CD14-positive monocyte (primary cell): ENCODE measurements around the gene ATL1. TPM values are rescaled to one million over a fixed set of nuclear protein-coding genes. Genes with fewer than 3 reads are reported as not detected.

Experiments
- DNase-seq, 3 donors: peaks; one replicate each; pipeline ENCODE4 v3.0.0-alpha.2; 2011 to 2022
- H2AFZ ChIP-seq: 2 replicates; pipeline ENCODE4 v1.6.0; 2012; ENCODE audit warnings: mild to moderate bottlenecking, low read depth, low read length, inconsistent platforms; ENCODE audit not compliant: insufficient read depth, poor library complexity, severe bottlenecking
- H3K27ac ChIP-seq, 2 donors: 1 replicate in 1 of 2; 2 replicates in 1 of 2; pipeline ENCODE4 v1.5.1; 2012 to 2013; ENCODE audit warnings: low read length in 2 of 2, control low read depth in 1 of 2, inconsistent platforms in 1 of 2, low read depth in 1 of 2, mild to moderate bottlenecking in 1 of 2
- H3K27me3 ChIP-seq, 2 donors: one replicate each; pipeline versions ENCODE4 v1.6.0 to v1.6.1; 2011 to 2013; ENCODE audit warnings: low read length in 2 of 2; ENCODE audit not compliant: control insufficient read depth in 2 of 2, insufficient read depth in 2 of 2
- H3K36me3 ChIP-seq, 2 donors: replicated peaks in 1 of 2; 1 replicate in 1 of 2; 2 replicates in 1 of 2; pipeline versions ENCODE4 v1.5.1 to v1.6.1; 2012 to 2013; ENCODE audit warnings: low read length in 2 of 2, control low read depth in 1 of 2, inconsistent platforms in 1 of 2, mild to moderate bottlenecking in 1 of 2; ENCODE audit not compliant: insufficient read depth in 2 of 2, control insufficient read depth in 1 of 2
- H3K4me1 ChIP-seq, 2 donors: 1 replicate in 1 of 2; 2 replicates in 1 of 2; pipeline versions ENCODE4 v1.5.1 to v1.6.1; 2012 to 2013; ENCODE audit warnings: low read length in 2 of 2, control low read depth in 1 of 2, inconsistent platforms in 1 of 2, mild to moderate bottlenecking in 1 of 2, moderate library complexity in 1 of 2; ENCODE audit not compliant: insufficient read depth in 2 of 2, control insufficient read depth in 1 of 2
- H3K4me2 ChIP-seq: replicated peaks from 2 replicates; pipeline ENCODE3; 2012; ENCODE audit warnings: low read length, moderate library complexity, mild to moderate bottlenecking; ENCODE audit not compliant: poor library complexity, severe bottlenecking; ENCODE audit errors: extremely low read depth
- H3K4me3 ChIP-seq, 3 experiments: fragments of 200-600 bp in 1 of 3; sonication (generic) in 1 of 3; replicated peaks in 1 of 3; 1 replicate in 2 of 3; 2 replicates in 1 of 3; pipeline ENCODE4 v1.5.1; 2011 to 2013; ENCODE audit warnings: low read length in 3 of 3, mild to moderate bottlenecking in 3 of 3, control low read depth in 2 of 3, low read depth in 2 of 3, inconsistent platforms in 1 of 3, moderate library complexity in 1 of 3
- H3K79me2 ChIP-seq: 2 replicates; pipeline ENCODE4 v1.6.0; 2012; ENCODE audit warnings: mild to moderate bottlenecking, control low read depth, inconsistent platforms, low read length, moderate library complexity; ENCODE audit not compliant: insufficient read depth
- H3K9ac ChIP-seq: 2 replicates; pipeline ENCODE4 v1.6.0; 2017; ENCODE audit warnings: low read length, mild to moderate bottlenecking; ENCODE audit not compliant: insufficient read depth, poor library complexity, severe bottlenecking
- H3K9me3 ChIP-seq, 2 donors: replicated peaks in 1 of 2; 1 replicate in 1 of 2; 2 replicates in 1 of 2; pipeline versions ENCODE4 v1.5.1 to v1.6.1; 2012 to 2013; ENCODE audit warnings: low read length in 2 of 2, control low read depth in 1 of 2; ENCODE audit not compliant: control insufficient read depth in 1 of 2, insufficient read depth in 1 of 2
- H4K20me1 ChIP-seq: 2 replicates; pipeline ENCODE4 v1.6.0; 2012; ENCODE audit warnings: mild to moderate bottlenecking, low read length, control low read depth, moderate library complexity; ENCODE audit not compliant: insufficient read depth
- H3K27ac Mint-ChIP-seq, 7 donors: one replicate each; pipeline ENCODE4 v1.8.0; 2020; ENCODE audit warnings: mild to moderate bottlenecking in 7 of 7, mixed read lengths in 7 of 7, moderate library complexity in 6 of 7, inconsistent platforms in 2 of 7
- H3K27me3 Mint-ChIP-seq, 3 donors: one replicate each; pipeline ENCODE4 v1.8.0; 2021 to 2022; ENCODE audit warnings: low read depth in 3 of 3, mild to moderate bottlenecking in 3 of 3, mixed read lengths in 3 of 3, moderate library complexity in 3 of 3, inconsistent platforms in 1 of 3
- H3K36me3 Mint-ChIP-seq, 2 donors: one replicate each; pipeline ENCODE4 v1.8.0; 2020; ENCODE audit warnings: mixed read lengths in 2 of 2, inconsistent platforms in 1 of 2, mild to moderate bottlenecking in 1 of 2
- H3K4me1 Mint-ChIP-seq: one replicate; pipeline ENCODE4 v1.8.0; 2020; ENCODE audit warnings: mild to moderate bottlenecking, mixed read lengths
- H3K4me3 Mint-ChIP-seq, 2 donors: one replicate each; pipeline ENCODE4 v1.8.0; 2020; ENCODE audit warnings: mild to moderate bottlenecking in 2 of 2, mixed read lengths in 2 of 2, moderate library complexity in 1 of 2
- H3K9me3 Mint-ChIP-seq, 7 donors: one replicate each; pipeline ENCODE4 v1.8.0; 2020 to 2022; ENCODE audit warnings: mixed read lengths in 7 of 7, mild to moderate bottlenecking in 6 of 7, moderate library complexity in 6 of 7, inconsistent platforms in 2 of 7
- CTCF ChIP-seq: fragments of 200-600 bp; IDR thresholded peaks from one replicate; pipeline ENCODE4 v1.8.0; 2022; ENCODE audit warnings: antibody characterized with exemption, mild to moderate bottlenecking
- WGBS: methylation state at CpG from one replicate; pipeline ENCODE4 v1.1.5; 2013; ENCODE audit warnings: missing lambda C conversion rate; ENCODE audit not compliant: insufficient coverage; 5-methylcytosine and 5-hydroxymethylcytosine counted together
- intact Hi-C, 2 donors: fragments of 100-400 bp; cut with micrococcal nuclease; formaldehyde crosslinking; loops; one replicate each; pipeline versions ENCODE4 v1.15.0 to v1.15.1; 2023
- polyA plus RNA-seq, 3 donors: library from polyadenylated mRNA; depleted of rRNA in 1 of 3; unstranded in 2 of 3; stranded (reverse) in 1 of 3; fragments of 300-500 nt in 2 of 3; fragments of >200 nt in 1 of 3; fragmentation: Illumina TruSeq in 2 of 3; gene quantifications; 1 replicate in 2 of 3; 2 replicates in 1 of 3; pipeline ENCODE4 v1.2.3, GENCODE V29; 2012 to 2021

ATL1 gene
- polyA plus RNA-seq, 3 donors: 0.36 to 1.1 (median 0.99) TPM

- H3K4me3 Mint-ChIP-seq: no peak overlapping the region
- peaks cover 14% of the 10 kb centered on the region for H4K20me1 ChIP-seq
- H3K4me3 ChIP-seq: no peak overlapping the region
- TF ChIP-seq CTCF: no peak
- no peak overlapping the region for H2AFZ ChIP-seq
- no peaks in the 10 kb centered on the region for H3K27me3 ChIP-seq
- intact Hi-C loops: loop anchor here in 1 of 2 donors (5.0 to 10.0 kb wide), 3 partner anchors 222 to 299 kb away; partner anchors contain the start of genes DMAC2L, L2HGDH and SOS2
- H3K27ac Mint-ChIP-seq: no peak overlapping the region
- WGBS: no CpG with 5 or more reads among the region's 3 CpGs
- H3K27me3 Mint-ChIP-seq: peaks cover 0 to 7% (median 0%) of the 10 kb centered on the region in 3 donors
- DNase-seq: no peak
- peaks cover 44% of the 10 kb centered on the region for H3K4me1 Mint-ChIP-seq
- H3K9ac ChIP-seq: no peak overlapping the region
- H3K9me3 ChIP-seq: no peaks in the 10 kb centered on the region
- H3K36me3 ChIP-seq: no peaks in the 10 kb centered on the region
- peaks cover 4 to 5% of the 10 kb centered on the region in 2 donors for H3K36me3 Mint-ChIP-seq
- H3K79me2 ChIP-seq: peaks cover 33% of the 10 kb centered on the region
- peaks cover 25 to 38% of the 10 kb centered on the region in 2 donors for H3K4me1 ChIP-seq
- H3K27ac ChIP-seq: peak overlapping the region in 1 of 2 donors; percentile 84
- H3K9me3 Mint-ChIP-seq: peaks cover 0 to 13% (median 0%) of the 10 kb centered on the region in 7 donors
- no peak overlapping the region for H3K4me2 ChIP-seq
Observed at GRCh38 chr14:50533806-50534205, 26.1 kb upstream of the ATL1 start.

GRCh38 chr14:50534416-50534815 is 25.5 kb upstream of the ATL1 start:
- Mint-ChIP-seq H3K4me3 (no peak overlapping the region), H3K9me3 (peaks cover 0 to 13% (median 0%) of the 10 kb centered on the region in 7 donors), H3K36me3 (peaks cover 0 to 1% of the 10 kb centered on the region in 2 donors), H3K27me3 (peaks cover 0 to 7% (median 0%) of the 10 kb centered on the region in 3 donors), H3K4me1 (peaks cover 41% of the 10 kb centered on the region), H3K27ac (no peak overlapping the region)
- no peak overlapping the region for H3K4me2 ChIP-seq
- WGBS: 100% methylated on average over 1 of the region's 3 CpGs
- H3K36me3 ChIP-seq: no peaks in the 10 kb centered on the region
- TF ChIP-seq CTCF: no peak
- peaks cover 25 to 38% of the 10 kb centered on the region in 2 donors for H3K4me1 ChIP-seq
- intact Hi-C loops: loop anchor here in 1 of 2 donors (5.0 to 10.0 kb wide), 3 partner anchors 222 to 300 kb away; partner anchors contain the start of genes DMAC2L, L2HGDH and SOS2
- H3K27ac ChIP-seq: no peak overlapping the region
- no peak overlapping the region for H2AFZ ChIP-seq
- no peak overlapping the region for H3K4me3 ChIP-seq
- peaks cover 27% of the 10 kb centered on the region for H3K79me2 ChIP-seq
- DNase-seq: no peak
- H3K27me3 ChIP-seq: no peaks in the 10 kb centered on the region
- H4K20me1 ChIP-seq: peaks cover 8% of the 10 kb centered on the region
- H3K9ac ChIP-seq: no peak overlapping the region
- H3K9me3 ChIP-seq: no peaks in the 10 kb centered on the region
